HG03565 (cell line): Measurements from ENCODE around the gene VPS72.
"Not testable (repeated sequence)": the region's sequence is repeated elsewhere in the genome, so short reads cannot be mapped to it uniquely, and the experiment has no call there.

ENCODE experiments used
- ATAC-seq: cut with Tn5 transposase; IDR thresholded peaks from one replicate; pipeline ENCODE4 v1.9.1; 2021; ENCODE audit warnings: mild to moderate bottlenecking, moderate library complexity; ENCODE audit not compliant: unreplicated experiment

The VPS72 gene

GRCh38 chr1:151188667-151189066 lies 1.3 kb downstream of the VPS72 start:
- ATAC-seq, result not testable (repeated sequence)

DNA sequence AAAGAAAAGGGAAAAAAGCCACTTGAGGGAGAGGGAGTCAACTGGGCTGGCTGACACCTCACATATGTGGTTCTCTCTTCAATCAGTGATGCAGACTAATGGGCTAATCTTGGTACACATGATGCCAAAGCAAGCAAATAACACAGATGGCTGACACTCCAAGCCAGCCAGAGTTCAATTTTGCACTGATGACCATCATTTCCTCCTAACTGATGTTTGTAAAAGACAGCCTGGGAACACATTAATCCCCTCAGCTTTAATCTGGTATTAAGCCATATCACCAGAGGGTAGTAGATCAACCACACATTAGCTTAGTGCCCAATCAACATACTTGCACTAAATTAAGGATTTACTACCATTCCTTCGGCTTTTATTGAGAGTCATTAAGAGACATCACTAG lies 2.8 kb downstream of the VPS72 start:
- no peak for ATAC-seq

- ATAC-seq, result no peak
These were observed 5.8 kb downstream of the VPS72 start for GRCh38 chr1:151184211-151184610.

DNA sequence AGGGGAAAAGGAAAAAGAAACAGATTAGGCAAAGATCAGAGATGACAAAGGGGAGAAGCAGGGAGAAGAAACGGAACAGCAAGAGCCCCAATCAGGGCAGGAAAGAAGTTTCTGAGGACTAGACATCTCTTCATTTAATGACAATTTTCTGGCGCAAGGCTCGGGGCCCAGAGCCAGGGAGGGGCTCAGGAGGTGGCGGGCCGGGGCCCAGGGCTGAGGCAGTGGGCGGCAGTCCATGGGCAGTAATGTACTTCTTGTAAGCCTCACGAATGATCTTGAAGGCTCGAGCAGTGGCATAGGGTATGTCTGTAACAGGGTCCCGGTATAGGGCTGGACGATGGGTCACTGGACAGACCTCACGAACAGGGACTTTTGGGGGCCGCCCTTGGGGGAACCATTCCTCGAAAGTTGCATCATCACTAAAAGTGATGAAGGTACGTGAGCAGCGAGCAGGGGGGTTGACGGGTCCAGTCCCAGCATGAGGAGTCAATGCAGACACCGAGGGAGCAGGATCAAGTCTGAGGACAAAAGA lies 13.4 kb downstream of the VPS72 start:
- ATAC-seq, result no peak

GRCh38 chr1:151175863-151176262 lies 14.1 kb downstream of the VPS72 start, which contains the start of gene TMOD4:
TSS of gene TMOD4 (minus strand) at chr1:151175981. CDS start at chr1:151174875, 1,106 bp downstream.
- ATAC-seq, result no peak

GRCh38 chr1:151175041-151175741 lies 14.8 kb downstream of the VPS72 start:
- ATAC-seq, result no peak

GRCh38 chr1:151171190-151171589 lies 18.8 kb downstream of the VPS72 start:
- no peak for ATAC-seq

GRCh38 chr1:151167116-151167515 lies 22.9 kb downstream of the VPS72 start:
- no peak for ATAC-seq

GRCh38 chr1:151166505-151166956 lies 23.5 kb downstream of the VPS72 start:
- ATAC-seq, result no peak

DNA sequence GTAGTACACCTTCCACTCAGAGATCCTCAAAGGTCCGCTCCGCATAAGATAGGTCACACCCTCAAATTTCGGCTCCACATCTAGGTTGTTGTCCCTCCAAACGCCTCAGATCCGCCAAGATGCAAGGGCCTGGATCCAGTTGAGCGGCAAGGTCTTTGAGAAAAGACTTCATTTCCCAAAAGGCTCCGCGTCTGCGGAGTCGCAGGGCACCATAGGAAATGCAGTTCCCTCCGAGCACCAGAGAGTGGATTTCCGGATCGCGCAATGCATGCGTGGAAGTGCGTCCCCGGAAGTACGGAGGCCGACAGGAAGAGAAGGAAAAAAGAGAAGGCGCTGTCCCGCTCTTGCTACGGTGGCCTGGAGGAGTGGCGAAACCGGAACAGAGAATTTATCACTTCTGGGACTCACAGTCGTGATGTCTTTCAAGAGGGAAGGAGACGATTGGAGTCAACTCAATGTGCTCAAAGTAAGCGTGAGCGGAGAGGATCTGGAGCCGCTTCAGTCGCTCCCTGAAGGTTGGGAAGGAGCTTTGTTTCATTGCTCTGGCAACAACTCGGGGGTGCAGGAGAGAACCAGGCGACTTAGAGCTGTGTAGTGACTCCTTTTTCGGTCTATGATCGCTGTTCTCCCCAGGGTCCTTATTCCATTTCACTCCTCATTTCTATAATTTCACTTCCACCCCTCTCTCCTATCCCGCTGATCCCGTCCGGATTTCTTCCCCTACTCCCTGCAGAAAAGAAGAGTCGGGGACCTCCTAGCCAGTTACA lies 24.1 kb downstream of the VPS72 start, which contains the start of the genes LYSMD1 and SCNM1:
TSS of gene LYSMD1 (minus strand) at position 165 of the 767 bp plus-strand sequence. CDS start 644 bp downstream, outside the sequence.
TSS of gene SCNM1 (plus strand) at position 407 of the 767 bp plus-strand sequence. CDS start at position 416, 9 bp downstream.
- ATAC-seq, result peak; percentile 90

DNA sequence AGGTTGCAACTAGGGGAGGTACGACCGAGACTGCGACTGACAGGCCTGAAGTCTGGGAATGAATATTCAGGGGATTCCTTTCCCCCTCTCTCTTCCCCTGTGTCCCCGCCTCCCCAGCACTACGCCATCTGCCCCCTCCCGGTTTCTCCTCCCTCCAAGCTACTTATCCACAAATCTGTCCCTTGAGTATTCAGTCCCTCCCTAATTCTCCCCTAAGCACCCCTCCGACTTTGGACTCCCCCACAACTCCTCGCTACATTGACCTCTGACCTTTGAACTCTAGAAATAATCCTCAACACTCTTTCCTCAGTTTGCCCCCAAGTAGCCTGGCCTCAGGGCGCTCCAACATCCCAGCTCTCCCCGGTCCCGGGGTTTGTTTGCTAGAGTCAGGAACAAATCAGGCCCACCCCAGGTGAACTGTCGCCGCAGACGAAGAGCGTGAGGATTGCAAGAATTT lies 24.7 kb downstream of the VPS72 start:
- ATAC-seq, result no peak

DNA sequence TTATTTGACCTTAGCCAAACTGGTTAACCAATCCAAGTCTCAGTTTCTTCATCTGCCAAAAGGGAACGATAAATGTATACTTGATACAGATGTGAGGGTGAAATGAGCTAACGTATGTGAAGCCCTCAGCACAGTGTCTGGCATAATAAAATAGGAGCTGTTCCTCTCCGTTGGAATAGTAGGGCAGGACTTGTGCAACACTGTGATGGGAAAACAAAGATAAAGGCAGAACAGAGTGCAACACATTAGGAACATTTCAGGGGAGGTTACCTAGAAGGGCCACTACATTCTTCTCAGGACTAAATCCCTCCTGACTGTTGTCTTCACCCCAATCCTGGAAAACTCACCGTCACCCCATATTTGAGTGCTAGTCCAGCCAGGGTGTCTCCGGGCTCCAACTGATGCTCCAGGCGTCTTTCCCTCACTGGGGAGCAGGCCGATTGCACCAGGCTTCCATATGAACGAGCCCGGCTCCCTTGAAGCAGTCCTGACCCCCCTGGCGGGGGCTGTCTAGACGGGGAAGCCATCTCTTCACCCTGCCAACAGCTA lies 25.2 kb downstream of the VPS72 start:
- ATAC-seq, result no peak

- ATAC-seq, result no peak
These were observed 30.6 kb downstream of the VPS72 start for GRCh38 chr1:151159373-151159772.

DNA sequence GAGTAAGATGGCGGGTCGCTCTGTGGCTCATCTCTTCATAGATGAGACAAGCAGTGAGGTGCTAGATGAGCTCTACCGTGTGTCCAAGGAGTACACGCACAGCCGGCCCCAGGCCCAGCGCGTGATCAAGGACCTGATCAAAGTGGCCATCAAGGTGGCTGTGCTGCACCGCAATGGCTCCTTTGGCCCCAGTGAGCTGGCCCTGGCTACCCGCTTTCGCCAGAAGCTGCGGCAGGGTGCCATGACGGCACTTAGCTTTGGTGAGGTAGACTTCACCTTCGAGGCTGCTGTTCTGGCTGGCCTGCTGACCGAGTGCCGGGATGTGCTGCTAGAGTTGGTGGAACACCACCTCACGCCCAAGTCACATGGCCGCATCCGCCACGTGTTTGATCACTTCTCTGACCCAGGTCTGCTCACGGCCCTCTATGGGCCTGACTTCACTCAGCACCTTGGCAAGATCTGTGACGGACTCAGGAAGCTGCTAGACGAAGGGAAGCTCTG lies 31.2 kb downstream of the VPS72 start:
- no peak for ATAC-seq

GRCh38 chr1:151158326-151158725 lies 31.7 kb downstream of the VPS72 start:
- no peak for ATAC-seq

DNA sequence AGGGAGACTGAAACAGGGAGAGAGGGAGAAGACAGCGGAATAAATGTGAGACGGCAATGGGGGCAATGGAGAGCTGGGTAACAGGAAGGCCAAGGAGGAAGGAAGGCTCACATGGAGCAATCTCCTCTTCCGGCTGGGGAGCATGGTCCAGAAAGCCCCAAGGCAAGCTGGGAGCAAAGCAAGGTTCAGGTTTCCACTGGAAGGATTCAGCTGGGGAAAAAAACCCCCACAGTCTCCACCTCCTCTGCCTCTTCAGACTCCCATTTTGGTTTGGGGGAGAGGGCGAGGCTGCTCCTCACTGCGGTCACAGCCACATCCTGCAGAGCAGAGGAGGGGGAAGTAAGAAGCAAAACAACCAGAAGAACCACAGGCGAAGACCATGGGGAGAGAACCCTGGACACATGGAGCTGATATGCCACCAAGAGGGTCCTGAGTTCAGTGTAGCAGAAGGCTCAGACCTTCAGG lies 32.9 kb downstream of the VPS72 start:
- ATAC-seq, result no peak

DNA sequence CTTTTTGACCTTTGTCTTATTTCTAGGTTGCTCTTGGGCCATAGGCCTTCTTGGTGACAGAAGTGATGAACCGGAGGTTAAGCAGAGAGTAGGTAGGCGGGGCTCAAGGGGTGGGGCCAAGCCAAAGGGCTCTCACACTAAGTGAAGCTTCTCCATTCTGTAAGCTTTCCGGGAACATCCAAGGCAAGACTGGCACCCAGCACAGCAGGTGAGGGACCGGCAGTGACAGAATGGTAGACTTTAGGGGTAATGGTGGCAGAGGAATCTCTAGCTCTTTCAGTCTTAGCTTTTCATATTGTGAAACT lies 33.5 kb downstream of the VPS72 start, which contains the start of gene TNFAIP8L2:
TSS of gene TNFAIP8L2 (plus strand) at position 135 of the 305 bp plus-strand sequence. CDS start 2,049 bp downstream, outside the sequence.
- ATAC-seq, result peak; percentile 36

GRCh38 chr1:151147665-151148064 lies 42.3 kb downstream of the VPS72 start:
- no peak for ATAC-seq

DNA sequence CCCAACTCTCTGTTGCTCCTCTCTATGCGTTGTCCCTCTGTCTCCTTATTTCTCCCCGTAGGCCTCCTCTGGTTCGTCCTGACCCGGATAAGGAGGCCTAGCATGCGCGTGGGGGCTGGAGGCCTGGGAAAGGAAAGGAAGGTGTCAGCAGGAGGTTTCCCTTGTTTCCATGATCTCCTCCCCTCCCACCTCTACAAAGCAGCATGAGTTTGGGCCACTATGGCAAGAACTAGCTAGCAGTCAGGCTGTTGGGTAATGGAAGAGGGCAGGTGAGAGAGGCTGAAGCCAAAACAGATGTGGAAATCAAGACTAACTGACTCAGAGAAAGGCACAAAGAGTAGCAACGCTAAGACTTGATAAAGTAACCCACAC lies 42.9 kb downstream of the VPS72 start:
- no peak for ATAC-seq

DNA sequence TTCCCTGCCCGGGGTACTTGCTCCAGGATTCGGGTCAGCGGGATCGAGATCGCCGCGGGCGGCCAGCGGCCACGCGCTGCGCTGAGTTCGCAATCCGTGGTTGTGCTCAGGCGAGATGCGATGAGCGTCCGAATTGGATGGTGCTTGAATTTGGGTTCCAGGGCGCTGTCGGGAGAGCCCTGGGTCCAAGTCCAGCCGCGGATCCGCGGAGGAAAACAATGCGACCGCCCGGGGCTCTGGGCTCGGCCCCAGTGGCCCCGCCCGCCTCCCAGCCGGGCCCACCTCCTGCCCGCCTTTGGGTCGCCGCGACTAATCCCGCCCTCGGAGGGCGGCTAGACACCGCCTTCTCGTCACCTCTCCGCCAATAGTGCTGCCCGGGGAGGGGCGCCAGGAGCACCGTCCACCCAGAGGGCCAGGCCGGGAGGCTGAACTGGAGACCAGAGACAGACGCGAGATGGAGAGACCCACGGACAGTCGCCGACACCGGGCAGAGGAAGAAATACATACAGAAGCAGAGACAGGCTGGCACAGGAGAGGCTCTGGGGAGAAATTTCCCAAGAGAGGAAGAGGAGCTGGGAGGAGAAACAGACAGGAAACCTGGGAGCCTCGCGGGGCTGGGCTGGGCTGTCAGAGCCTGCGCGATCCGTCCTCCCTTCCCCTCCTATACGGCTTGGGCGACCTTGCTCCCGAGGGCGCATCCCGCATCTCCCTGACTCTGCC lies 43.4 kb downstream of the VPS72 start, which contains the start of gene SEMA6C:
TSS of gene SEMA6C (minus strand) at position 220 of the 720 bp plus-strand sequence. CDS start 4,010 bp downstream, outside the sequence.
- peak; percentile 93 for ATAC-seq
